HepG2 (cell line): ENCODE results near the gene TULP4.

Source experiments
- BHLHE40 ChIP-seq: IDR thresholded peaks from 2 replicates; pipeline ENCODE4 v1.6.1; 2011; ENCODE audit warnings: low read length, improper control_type of control experiment
- CTCF ChIP-seq: sonication (generic); formaldehyde crosslinking; IDR thresholded peaks from 2 replicates; pipeline ENCODE4 v1.5.0; 2020; ENCODE audit warnings: mild to moderate bottlenecking, missing genetic modification reagents, moderate library complexity
- EP300 ChIP-seq, 3 experiments: sonication (generic) in 1 of 3; formaldehyde crosslinking in 1 of 3; IDR thresholded peaks; 2 replicates each; pipeline versions ENCODE4 v1.5.1 to v1.6.1; 2011 to 2020; ENCODE audit warnings: low read depth in 2 of 3, low read length in 2 of 3, borderline replicate concordance in 1 of 3, improper control_type of control experiment in 1 of 3, mild to moderate bottlenecking in 1 of 3, missing genetic modification reagents in 1 of 3, moderate library complexity in 1 of 3
- HDAC2 ChIP-seq: sonication (generic); formaldehyde crosslinking; IDR thresholded peaks from 2 replicates; pipeline ENCODE4 v1.4.0; 2020; ENCODE audit warnings: missing genetic modification reagents
- MAX ChIP-seq: IDR thresholded peaks from 2 replicates; pipeline ENCODE4 v1.6.1; 2012; ENCODE audit warnings: inconsistent platforms
- ONECUT2 ChIP-seq: sonication (generic); formaldehyde crosslinking; IDR thresholded peaks from 2 replicates; pipeline ENCODE4 v1.4.0; 2020; ENCODE audit warnings: missing genetic modification reagents
- ZNF652 ChIP-seq: IDR thresholded peaks from 2 replicates; pipeline ENCODE4 v1.6.1; 2016; ENCODE audit warnings: low read depth, borderline replicate concordance
- TF ChIP-seq, protein P1 (sequence below): IDR thresholded peaks from 2 replicates; pipeline ENCODE4 v1.6.1; 2016; ENCODE audit warnings: missing compliant biosample characterization, missing genetic modification reagents, borderline replicate concordance
- TF ChIP-seq, protein P2 (sequence below): sonication (generic); formaldehyde crosslinking; IDR thresholded peaks from 2 replicates; pipeline ENCODE4 v1.8.0; 2022; ENCODE audit warnings: mild to moderate bottlenecking, missing genetic modification reagents, borderline replicate concordance

GRCh38 chr6:158417760-158418098 lies 105.5 kb downstream of the TULP4 start:
- TF ChIP-seq, protein P1, sequence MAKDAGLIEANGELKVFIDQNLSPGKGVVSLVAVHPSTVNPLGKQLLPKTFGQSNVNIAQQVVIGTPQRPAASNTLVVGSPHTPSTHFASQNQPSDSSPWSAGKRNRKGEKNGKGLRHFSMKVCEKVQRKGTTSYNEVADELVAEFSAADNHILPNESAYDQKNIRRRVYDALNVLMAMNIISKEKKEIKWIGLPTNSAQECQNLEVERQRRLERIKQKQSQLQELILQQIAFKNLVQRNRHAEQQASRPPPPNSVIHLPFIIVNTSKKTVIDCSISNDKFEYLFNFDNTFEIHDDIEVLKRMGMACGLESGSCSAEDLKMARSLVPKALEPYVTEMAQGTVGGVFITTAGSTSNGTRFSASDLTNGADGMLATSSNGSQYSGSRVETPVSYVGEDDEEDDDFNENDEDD (CRISPR knock-in tag) = no peak
- TF ChIP-seq CTCF (CRISPR knock-in tag) = no peak
- no peak for TF ChIP-seq MAX
- no peak for TF ChIP-seq ZNF652
- no peak for TF ChIP-seq EP300 (IDR thresholded peaks at IDR 0.05; ENCODE audit: low read depth in 2 of 2, low read length in 2 of 2)
- no peak for TF ChIP-seq EP300 (CRISPR knock-in tag; IDR thresholded peaks at IDR 0.05; ENCODE audit: borderline replicate concordance)
- no peak for TF ChIP-seq BHLHE40
- no peak for TF ChIP-seq ONECUT2 (CRISPR knock-in tag)
- TF ChIP-seq, protein P2, sequence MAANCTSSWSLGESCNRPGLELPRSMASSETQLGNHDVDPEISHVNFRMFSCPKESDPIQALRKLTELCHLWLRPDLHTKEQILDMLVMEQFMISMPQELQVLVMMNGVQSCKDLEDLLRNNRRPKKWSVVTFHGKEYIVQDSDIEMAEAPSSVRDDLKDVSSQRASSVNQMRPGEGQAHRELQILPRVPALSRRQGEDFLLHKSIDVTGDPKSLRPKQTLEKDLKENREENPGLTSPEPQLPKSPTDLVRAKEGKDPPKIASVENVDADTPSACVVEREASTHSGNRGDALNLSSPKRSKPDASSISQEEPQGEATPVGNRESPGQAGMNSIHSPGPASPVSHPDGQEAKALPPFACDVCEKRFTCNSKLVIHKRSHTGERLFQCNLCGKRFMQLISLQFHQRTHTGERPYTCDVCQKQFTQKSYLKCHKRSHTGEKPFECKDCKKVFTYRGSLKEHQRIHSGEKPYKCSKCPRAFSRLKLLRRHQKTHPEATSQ (CRISPR knock-in tag) = no peak
- no peak for TF ChIP-seq HDAC2 (CRISPR knock-in tag)
